ACHN (cell line): ENCODE results near the gene DIDO1.
"Not testable (repeated sequence)": the region's sequence is repeated elsewhere in the genome, so short reads cannot be mapped to it uniquely, and the experiment has no call there.

ENCODE experiments used
- DNase-seq: peaks from one replicate; pipeline ENCODE4 v3.0.0-alpha.2; 2015
- in situ Hi-C: cut with HindIII; loops from 2 replicates; pipeline ENCODE4 v1.10.0; 2017; ENCODE audit warnings: low sequenced_read_pairs, low pct_ligation_motif_present, low pct_unique_long_range_greater_than_20kb

The DIDO1 gene

GRCh38 chr20:62937268-62938104, 11.2 kb upstream of the DIDO1 start:
- peak; percentile 93 for DNase-seq
- in situ Hi-C loops = no loop called here

GRCh38 chr20:62935968-62936585, 9.8 kb upstream of the DIDO1 start:
- in situ Hi-C loops = no loop called here
- no peak for DNase-seq

GRCh38 chr20:62935204-62935967, 9.1 kb upstream of the DIDO1 start:
- in situ Hi-C loops = no loop called here
- no peak for DNase-seq

- in situ Hi-C loops = no loop called here
- DNase-seq = no peak
Observed at GRCh38 chr20:62933966-62934365, 7.7 kb upstream of the DIDO1 start.

GRCh38 chr20:62931464-62931863, 5.2 kb upstream of the DIDO1 start:
- in situ Hi-C loops = no loop called here
- DNase-seq = no peak

- no peak for DNase-seq
- in situ Hi-C loops = no loop called here
Observed at GRCh38 chr20:62929051-62929538, 2.8 kb upstream of the DIDO1 start.

GRCh38 chr20:62928246-62928939, 2.1 kb upstream of the DIDO1 start:
- in situ Hi-C loops = no loop called here
- no peak for DNase-seq

- DNase-seq = no peak
- in situ Hi-C loops = no loop called here
Observed at GRCh38 chr20:62927128-62927705, 912 bp upstream of the DIDO1 start.

GRCh38 chr20:62925420-62926228, 681 bp downstream of the DIDO1 start:
- in situ Hi-C loops = no loop called here
- peak; percentile 40 for DNase-seq

GRCh38 chr20:62925076-62925419, 1.3 kb downstream of the DIDO1 start:
- in situ Hi-C loops = no loop called here
- DNase-seq = no peak

- in situ Hi-C loops = no loop called here
- no peak for DNase-seq
Observed at GRCh38 chr20:62924442-62925075, 1.7 kb downstream of the DIDO1 start.

GRCh38 chr20:62923669-62924441, 2.5 kb downstream of the DIDO1 start:
- in situ Hi-C loops = no loop called here
- DNase-seq = no peak

- in situ Hi-C loops = not testable (repeated sequence)
- DNase-seq = peak; percentile 90
Observed at GRCh38 chr20:62923059-62923668, 3.1 kb downstream of the DIDO1 start.

GRCh38 chr20:62922451-62922921, 3.8 kb downstream of the DIDO1 start:
- no peak for DNase-seq
- in situ Hi-C loops = no loop called here

GRCh38 chr20:62921119-62921687, 5.1 kb downstream of the DIDO1 start:
- peak; percentile 58 for DNase-seq
- in situ Hi-C loops = no loop called here
